Activated CD4-positive, alpha-beta memory T cell treated with anti-CD3 and anti-CD28 coated beads for 36 hours (primary cell): ENCODE measurements around the gene GHR. TPM values are rescaled to one million over a fixed set of nuclear protein-coding genes. Genes with fewer than 3 reads are reported as not detected.

Experiments used
- CTCF ChIA-PET: fragments of 350-600 bp; sonication (Branson Sonifier 250); formaldehyde crosslinking; loops from one replicate; lab custom pipeline; 2021; ENCODE audit warnings: antibody characterized with exemption, inconsistent platforms; lab: Charles Lee
- POLR2A ChIA-PET: fragments of 350-600 bp; sonication (Branson Sonifier 250); formaldehyde crosslinking; loops from one replicate; lab custom pipeline; 2021; ENCODE audit warnings: antibody characterized with exemption; lab: Charles Lee
- DNase-seq: peaks from one replicate; pipeline ENCODE4 v3.0.0-alpha.2; 2020
- H3K27ac Mint-ChIP-seq: one replicate; pipeline ENCODE4 v1.8.0; 2021; ENCODE audit warnings: mixed read lengths
- H3K27me3 Mint-ChIP-seq: one replicate; pipeline ENCODE4 v1.8.0; 2021; ENCODE audit warnings: mixed read lengths
- H3K36me3 Mint-ChIP-seq: one replicate; pipeline ENCODE4 v1.8.0; 2021; ENCODE audit warnings: mixed read lengths
- H3K4me1 Mint-ChIP-seq: one replicate; pipeline ENCODE4 v1.8.0; 2021; ENCODE audit warnings: low read depth, mixed read lengths
- H3K4me3 Mint-ChIP-seq: one replicate; pipeline ENCODE4 v1.8.0; 2021; ENCODE audit warnings: mild to moderate bottlenecking, mixed read lengths
- H3K9me3 Mint-ChIP-seq: one replicate; pipeline ENCODE4 v1.8.0; 2021; ENCODE audit warnings: mixed read lengths
- intact Hi-C: fragments of 100-400 bp; cut with micrococcal nuclease; formaldehyde crosslinking; loops from one replicate; pipeline ENCODE4 v1.15.1; 2023
- total RNA-seq, 2 experiments: library from RNA; stranded (reverse); gene quantifications; one replicate each; pipeline ENCODE4 v1.2.3, GENCODE V29; 2021

The GHR gene
- total RNA-seq, 2 experiments from 2014 or later, result not detected

GRCh38 chr5:42520957-42521356 is 97.7 kb downstream of the GHR start:
- POLR2A ChIA-PET, result no interaction called here
- Mint-ChIP-seq H3K27me3 (no peaks in the 10 kb centered on the region), H3K4me1 (no peaks in the 10 kb centered on the region), H3K4me3 (no peak overlapping the region), H3K27ac (no peak overlapping the region), H3K36me3 (no peaks in the 10 kb centered on the region), H3K9me3 (no peaks in the 10 kb centered on the region)
- CTCF ChIA-PET, result no interaction called here
- DNase-seq, result no peak
- intact Hi-C loops, result no loop called here

- intact Hi-C loops, result no loop called here
- POLR2A ChIA-PET, result no interaction called here
These were observed 98.2 kb downstream of the GHR start for GRCh38 chr5:42521406-42521805.

GRCh38 chr5:42522783-42523182 is 99.5 kb downstream of the GHR start:
- H3K9me3 Mint-ChIP-seq, result peaks cover 4% of the 10 kb centered on the region
- no peaks in the 10 kb centered on the region for H3K36me3 Mint-ChIP-seq
- CTCF ChIA-PET, result no interaction called here
- H3K4me3 Mint-ChIP-seq, result no peak overlapping the region
- no peak overlapping the region for H3K27ac Mint-ChIP-seq
- H3K4me1 Mint-ChIP-seq, result no peaks in the 10 kb centered on the region
- intact Hi-C loops, result no loop called here
- no peaks in the 10 kb centered on the region for H3K27me3 Mint-ChIP-seq
- POLR2A ChIA-PET, result no interaction called here
- no peak for DNase-seq

More at GRCh38 chr5:42521406-42521805, 98.2 kb downstream of the GHR start:
- no peaks in the 10 kb centered on the region for H3K4me1 Mint-ChIP-seq
- H3K9me3 Mint-ChIP-seq, result no peaks in the 10 kb centered on the region
- DNase-seq, result no peak
- no peak overlapping the region for H3K4me3 Mint-ChIP-seq
- no peaks in the 10 kb centered on the region for H3K27me3 Mint-ChIP-seq
- H3K36me3 Mint-ChIP-seq, result no peaks in the 10 kb centered on the region
- H3K27ac Mint-ChIP-seq, result no peak overlapping the region
- CTCF ChIA-PET, result no interaction called here

GRCh38 chr5:42526179-42526578 is 102.9 kb downstream of the GHR start:
- POLR2A ChIA-PET, result no interaction called here

GRCh38 chr5:42531611-42532010 is 108.4 kb downstream of the GHR start:
- POLR2A ChIA-PET, result no interaction called here
- Mint-ChIP-seq H3K9me3 (peaks cover 4% of the 10 kb centered on the region), H3K27me3 (no peaks in the 10 kb centered on the region), H3K4me3 (no peak overlapping the region), H3K36me3 (no peaks in the 10 kb centered on the region), H3K4me1 (no peaks in the 10 kb centered on the region), H3K27ac (no peak overlapping the region)
- CTCF ChIA-PET, result no interaction called here
- DNase-seq, result no peak
- intact Hi-C loops, result no loop called here

More at GRCh38 chr5:42526179-42526578, 102.9 kb downstream of the GHR start:
- no peaks in the 10 kb centered on the region for H3K36me3 Mint-ChIP-seq
- DNase-seq, result no peak
- CTCF ChIA-PET, result no interaction called here
- no peaks in the 10 kb centered on the region for H3K4me1 Mint-ChIP-seq
- H3K9me3 Mint-ChIP-seq, result peaks cover 4% of the 10 kb centered on the region
- no peaks in the 10 kb centered on the region for H3K27me3 Mint-ChIP-seq
- intact Hi-C loops, result no loop called here
- no peak overlapping the region for H3K27ac Mint-ChIP-seq
- no peak overlapping the region for H3K4me3 Mint-ChIP-seq

- intact Hi-C loops, result no loop called here
- peaks cover 2% of the 10 kb centered on the region for H3K36me3 Mint-ChIP-seq
- ChIA-PET CTCF (no interaction called here), POLR2A (no interaction called here)
- H3K9me3 Mint-ChIP-seq, result peaks cover 8% of the 10 kb centered on the region
- H3K4me3 Mint-ChIP-seq, result no peak overlapping the region
- no peaks in the 10 kb centered on the region for H3K4me1 Mint-ChIP-seq
- H3K27me3 Mint-ChIP-seq, result peaks cover 2% of the 10 kb centered on the region
- DNase-seq, result no peak
- no peak overlapping the region for H3K27ac Mint-ChIP-seq
These were observed 118.9 kb downstream of the GHR start for GRCh38 chr5:42542106-42542505.

- no peak overlapping the region for H3K4me3 Mint-ChIP-seq
- H3K27me3 Mint-ChIP-seq, result peaks cover 2% of the 10 kb centered on the region
- ChIA-PET POLR2A (no interaction called here), CTCF (no interaction called here)
- intact Hi-C loops, result no loop called here
- no peak for DNase-seq
- no peak overlapping the region for H3K27ac Mint-ChIP-seq
- peaks cover 8% of the 10 kb centered on the region for H3K9me3 Mint-ChIP-seq
- no peaks in the 10 kb centered on the region for H3K4me1 Mint-ChIP-seq
- H3K36me3 Mint-ChIP-seq, result peaks cover 2% of the 10 kb centered on the region
These were observed 120.5 kb downstream of the GHR start for GRCh38 chr5:42543774-42544173.

GRCh38 chr5:42545038-42545437 is 121.8 kb downstream of the GHR start:
- H3K36me3 Mint-ChIP-seq, result peaks cover 2% of the 10 kb centered on the region
- CTCF ChIA-PET, result no interaction called here
- DNase-seq, result no peak
- H3K27me3 Mint-ChIP-seq, result peaks cover 2% of the 10 kb centered on the region
- POLR2A ChIA-PET, result no interaction called here
- intact Hi-C loops, result no loop called here
- no peaks in the 10 kb centered on the region for H3K4me1 Mint-ChIP-seq
- H3K27ac Mint-ChIP-seq, result no peak overlapping the region
- H3K9me3 Mint-ChIP-seq, result peaks cover 7% of the 10 kb centered on the region
- H3K4me3 Mint-ChIP-seq, result no peak overlapping the region

- no peak overlapping the region for H3K4me3 Mint-ChIP-seq
- no peaks in the 10 kb centered on the region for H3K27me3 Mint-ChIP-seq
- ChIA-PET CTCF (no interaction called here), POLR2A (no interaction called here)
- H3K9me3 Mint-ChIP-seq, result no peaks in the 10 kb centered on the region
- intact Hi-C loops, result no loop called here
- no peak for DNase-seq
- no peak overlapping the region for H3K27ac Mint-ChIP-seq
- no peaks in the 10 kb centered on the region for H3K36me3 Mint-ChIP-seq
- no peaks in the 10 kb centered on the region for H3K4me1 Mint-ChIP-seq
These were observed 123.9 kb downstream of the GHR start for GRCh38 chr5:42547141-42547540.

GRCh38 chr5:42547894-42548293 is 124.7 kb downstream of the GHR start:
- ChIA-PET POLR2A (no interaction called here), CTCF (no interaction called here)
- no peaks in the 10 kb centered on the region for H3K27me3 Mint-ChIP-seq
- no peak overlapping the region for H3K4me3 Mint-ChIP-seq
- intact Hi-C loops, result no loop called here
- no peak for DNase-seq
- H3K27ac Mint-ChIP-seq, result no peak overlapping the region
- no peaks in the 10 kb centered on the region for H3K4me1 Mint-ChIP-seq
- no peaks in the 10 kb centered on the region for H3K9me3 Mint-ChIP-seq
- no peaks in the 10 kb centered on the region for H3K36me3 Mint-ChIP-seq

- no peak overlapping the region for H3K27ac Mint-ChIP-seq
- CTCF ChIA-PET, result no interaction called here
These were observed 129.4 kb downstream of the GHR start for GRCh38 chr5:42552597-42552996.

GRCh38 chr5:42553461-42553860 is 130.2 kb downstream of the GHR start:
- ChIA-PET CTCF (no interaction called here), POLR2A (no interaction called here)
- Mint-ChIP-seq H3K9me3 (no peaks in the 10 kb centered on the region), H3K4me1 (no peaks in the 10 kb centered on the region), H3K36me3 (no peaks in the 10 kb centered on the region), H3K27ac (no peak overlapping the region), H3K27me3 (no peaks in the 10 kb centered on the region), H3K4me3 (no peak overlapping the region)
- intact Hi-C loops, result no loop called here
- no peak for DNase-seq

More at GRCh38 chr5:42552597-42552996, 129.4 kb downstream of the GHR start:
- DNase-seq, result no peak
- Mint-ChIP-seq H3K4me1 (no peaks in the 10 kb centered on the region), H3K4me3 (no peak overlapping the region), H3K36me3 (no peaks in the 10 kb centered on the region), H3K27me3 (no peaks in the 10 kb centered on the region), H3K9me3 (no peaks in the 10 kb centered on the region)
- intact Hi-C loops, result no loop called here
- POLR2A ChIA-PET, result no interaction called here

- Mint-ChIP-seq H3K27ac (no peak overlapping the region), H3K4me1 (no peaks in the 10 kb centered on the region), H3K27me3 (no peaks in the 10 kb centered on the region), H3K36me3 (no peaks in the 10 kb centered on the region), H3K9me3 (no peaks in the 10 kb centered on the region), H3K4me3 (no peak overlapping the region)
- ChIA-PET POLR2A (interaction anchor here (0.6 kb wide), 1 partner anchor 46 kb away, joined by 3 read pairs; no protein-coding TSS in a partner anchor), CTCF (no interaction called here)
- intact Hi-C loops, result no loop called here
- DNase-seq, result no peak
These were observed 131.8 kb downstream of the GHR start for GRCh38 chr5:42555010-42555409.
